NCI-H1092 treated with DMSO at 0.1 percent for 48 hours (cell line): ENCODE results near the gene TMOD2.
"Not testable (repeated sequence)": the region's sequence is repeated elsewhere in the genome, so short reads cannot be mapped to it uniquely, and the experiment has no call there.

Experiments
- DNase-seq: peaks from one replicate; lab custom pipeline; 2025; lab: John Stamatoyannopoulos, UW

The TMOD2 gene

DNA sequence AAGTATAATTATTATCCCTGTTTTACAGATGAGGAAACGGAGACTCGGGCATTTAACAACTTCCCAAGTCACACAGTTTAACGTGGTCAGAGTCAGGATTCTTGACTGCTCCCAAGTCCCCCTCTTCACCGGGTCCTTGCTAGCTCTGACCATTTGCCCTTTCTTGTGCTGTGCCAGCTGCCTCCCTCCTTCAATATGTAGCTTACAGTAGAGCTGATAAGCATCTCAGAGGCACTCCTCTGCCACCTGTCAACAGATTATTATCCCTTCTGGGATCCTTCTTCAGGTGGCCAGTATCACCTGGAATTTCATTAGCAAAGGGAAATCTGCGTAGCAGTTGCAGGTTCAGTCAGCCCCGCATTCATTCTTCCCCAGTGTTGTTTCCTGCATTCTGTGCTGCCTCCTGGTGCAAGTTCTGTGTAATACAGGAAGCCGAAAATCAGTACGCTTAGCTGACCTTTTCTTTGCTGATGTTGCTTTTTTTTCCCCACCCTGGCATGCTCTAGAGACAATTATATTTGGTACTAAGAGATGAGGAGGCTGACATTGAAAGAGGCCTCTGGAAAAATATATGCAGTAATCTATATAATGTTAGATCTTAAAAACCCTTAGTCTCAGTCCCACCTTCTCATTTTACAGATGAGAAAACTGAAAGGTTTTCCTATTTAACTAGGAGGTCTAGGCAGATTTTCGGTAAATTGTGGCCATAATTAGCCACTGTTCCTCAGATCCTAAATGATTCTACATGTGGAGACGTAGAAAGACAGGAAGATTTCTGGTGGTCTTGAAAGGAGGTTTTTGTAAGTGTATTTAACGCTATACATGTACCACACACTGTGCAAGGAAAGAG, 24.8 kb downstream of the TMOD2 start:
- DNase-seq = peak; percentile 28

GRCh38 chr15:51776952-51777569, 25.7 kb downstream of the TMOD2 start:
- DNase-seq = peak; percentile 66

GRCh38 chr15:51780636-51781035, 29.2 kb downstream of the TMOD2 start:
- DNase-seq = no peak

GRCh38 chr15:51781506-51781905, 30.1 kb downstream of the TMOD2 start:
- DNase-seq = no peak

DNA sequence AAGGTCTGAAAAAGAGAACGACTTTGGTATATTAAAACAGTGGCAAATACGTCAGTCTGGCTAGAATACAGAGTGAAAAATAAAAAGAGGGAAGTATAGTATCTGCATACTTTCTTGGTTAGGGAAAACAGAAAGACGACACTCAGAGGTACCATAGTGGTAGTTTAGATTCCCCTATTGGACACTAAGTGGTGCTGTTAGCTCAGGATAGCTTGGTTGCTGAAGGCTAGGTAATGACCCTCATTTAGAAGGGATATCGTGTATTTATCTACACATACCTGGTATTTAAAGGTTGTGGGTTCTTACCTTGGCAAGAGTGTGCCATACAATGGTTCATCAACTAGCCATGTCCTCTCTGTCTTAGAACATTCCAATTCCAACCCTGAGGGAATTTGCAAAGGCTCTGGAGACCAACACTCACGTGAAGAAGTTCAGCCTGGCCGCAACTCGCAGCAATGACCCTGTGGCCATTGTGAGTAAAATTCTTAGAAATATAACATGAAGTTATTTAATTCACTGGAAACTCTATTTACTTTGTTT, 31.0 kb downstream of the TMOD2 start:
- DNase-seq = no peak

GRCh38 chr15:51783967-51784366, 32.6 kb downstream of the TMOD2 start:
- no peak for DNase-seq

GRCh38 chr15:51787130-51787529, 35.7 kb downstream of the TMOD2 start:
- not testable (repeated sequence) for DNase-seq

- not testable (repeated sequence) for DNase-seq
Measured at GRCh38 chr15:51792474-51792873, 41.1 kb downstream of the TMOD2 start.

DNA sequence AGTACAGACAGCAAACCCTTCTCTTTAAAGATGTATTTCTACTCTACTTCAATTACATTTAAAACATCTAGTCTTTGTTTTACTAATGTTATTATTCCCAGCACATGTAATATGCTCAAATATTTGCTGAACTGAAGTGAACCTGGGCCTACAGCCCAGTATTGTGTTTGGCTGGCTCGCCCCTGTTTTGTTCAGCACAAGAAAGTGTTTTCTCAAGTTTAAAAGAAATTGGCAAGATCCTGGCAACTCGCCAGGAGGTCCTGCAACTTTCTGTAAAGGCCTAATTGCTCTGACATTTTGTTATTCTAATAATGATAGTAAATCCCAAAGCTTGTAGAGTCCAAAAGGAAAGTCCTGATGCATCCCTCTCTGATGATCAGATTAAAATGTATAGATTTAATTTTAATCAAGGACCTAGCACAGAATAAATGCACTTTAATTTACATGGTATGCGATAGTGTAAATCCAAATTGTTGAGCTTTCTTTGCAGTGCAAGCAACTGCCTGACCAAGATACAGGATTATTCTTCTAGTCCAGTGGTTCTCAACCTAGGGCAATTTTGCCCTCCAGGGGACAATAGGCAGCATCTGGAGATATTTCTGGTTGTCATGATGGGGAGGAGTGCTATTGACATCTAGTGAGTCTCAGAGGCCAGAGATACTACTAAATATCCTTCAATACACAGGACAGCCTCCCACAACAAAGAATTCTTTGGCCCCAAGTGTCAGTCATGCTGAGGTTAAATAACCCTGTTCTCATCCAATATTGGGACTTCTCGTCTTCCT, 42.3 kb downstream of the TMOD2 start:
- no peak for DNase-seq

DNA sequence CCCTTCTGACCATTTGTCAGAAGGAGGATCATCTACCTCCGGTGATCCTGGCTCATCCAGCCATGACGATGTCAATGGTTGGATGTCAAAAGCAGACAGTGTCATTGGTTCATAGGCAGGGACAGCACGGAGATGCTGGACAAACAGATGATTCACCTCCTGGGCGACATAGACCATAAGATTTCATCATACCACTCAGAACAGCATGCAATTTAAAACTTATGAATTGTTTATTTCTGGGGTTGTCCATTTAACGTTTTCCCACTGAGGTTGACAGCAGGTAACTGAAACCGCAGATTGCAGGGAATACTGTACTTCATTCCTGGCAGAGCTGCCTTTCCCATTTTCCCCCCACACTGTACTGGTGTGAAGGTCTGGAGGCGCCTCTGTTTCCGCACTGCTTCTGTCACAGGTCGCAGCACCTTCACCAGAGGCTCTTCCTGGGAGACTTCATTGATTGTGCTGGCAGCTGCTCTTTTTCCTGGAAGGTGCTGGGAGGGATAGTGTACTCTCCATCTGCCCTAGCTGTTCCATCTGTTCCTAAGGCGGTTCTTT, 45.5 kb downstream of the TMOD2 start:
- no peak for DNase-seq

GRCh38 chr15:51798281-51798680, 46.9 kb downstream of the TMOD2 start:
- no peak for DNase-seq

- no peak for DNase-seq
Measured at GRCh38 chr15:51799282-51800252, 48.2 kb downstream of the TMOD2 start.

- DNase-seq = no peak
Measured at GRCh38 chr15:51801391-51801835, 50.0 kb downstream of the TMOD2 start.

DNA sequence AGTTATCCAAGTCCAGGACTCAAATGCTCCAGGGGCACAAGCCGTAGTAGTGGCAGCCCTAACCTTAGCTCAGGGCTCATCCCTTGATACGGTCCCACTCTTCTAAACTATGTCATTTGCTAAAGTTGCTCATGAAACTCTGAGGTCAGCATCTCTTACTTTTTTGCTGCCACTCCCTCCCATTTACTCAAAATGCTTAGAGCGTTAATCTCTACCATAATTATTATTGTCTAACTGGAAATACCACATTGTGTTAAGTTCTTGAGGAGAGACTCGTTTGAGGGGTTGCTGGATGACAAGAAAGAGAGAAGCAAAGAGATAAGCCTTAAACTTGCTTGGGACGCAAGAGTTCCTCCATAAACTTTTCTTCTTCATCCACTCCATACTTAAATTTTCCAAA, 51.2 kb downstream of the TMOD2 start:
- DNase-seq = no peak

- DNase-seq = no peak
Measured at GRCh38 chr15:51803965-51804364, 52.6 kb downstream of the TMOD2 start.

GRCh38 chr15:51806123-51806522, 54.7 kb downstream of the TMOD2 start:
- DNase-seq = no peak

DNA sequence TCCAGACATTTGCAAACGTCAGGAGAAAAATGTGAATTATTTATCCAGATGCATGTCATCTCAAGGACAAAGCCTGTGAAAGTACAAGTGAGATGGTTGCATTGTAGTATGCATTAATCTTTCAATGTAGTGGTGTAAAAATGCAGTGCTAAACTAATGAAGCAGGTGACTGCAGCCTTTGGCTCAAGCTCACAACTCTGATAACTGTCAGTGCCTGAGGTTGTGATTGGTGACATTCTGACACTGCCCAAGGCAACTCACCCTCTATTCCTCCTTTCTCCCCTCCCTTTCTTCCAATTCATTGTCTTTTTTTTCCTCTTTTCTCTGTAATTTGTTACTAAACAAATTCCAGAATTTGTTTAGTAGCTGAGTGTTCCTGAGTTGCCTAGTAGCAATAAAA, 58.1 kb downstream of the TMOD2 start:
- no peak for DNase-seq

DNA sequence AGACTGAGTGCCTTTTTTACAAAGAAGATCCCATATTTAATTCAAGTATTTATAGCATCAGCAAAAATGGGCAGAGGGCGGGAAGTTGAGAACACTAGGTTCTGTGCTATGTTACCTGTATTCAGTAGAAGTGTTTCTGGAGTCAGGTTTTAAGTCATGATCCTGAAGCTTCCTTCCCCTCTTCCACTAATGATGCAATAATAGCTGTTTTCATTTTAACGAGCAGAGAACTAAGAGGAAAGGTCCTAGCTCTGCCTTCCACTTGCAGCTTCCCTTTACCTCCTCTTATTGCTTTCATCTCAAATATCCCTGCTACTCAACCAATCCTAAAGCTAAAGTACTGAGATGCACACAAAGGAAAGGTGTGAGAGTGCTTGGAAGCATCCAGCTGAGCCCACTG, 61.2 kb downstream of the TMOD2 start:
- no peak for DNase-seq

DNA sequence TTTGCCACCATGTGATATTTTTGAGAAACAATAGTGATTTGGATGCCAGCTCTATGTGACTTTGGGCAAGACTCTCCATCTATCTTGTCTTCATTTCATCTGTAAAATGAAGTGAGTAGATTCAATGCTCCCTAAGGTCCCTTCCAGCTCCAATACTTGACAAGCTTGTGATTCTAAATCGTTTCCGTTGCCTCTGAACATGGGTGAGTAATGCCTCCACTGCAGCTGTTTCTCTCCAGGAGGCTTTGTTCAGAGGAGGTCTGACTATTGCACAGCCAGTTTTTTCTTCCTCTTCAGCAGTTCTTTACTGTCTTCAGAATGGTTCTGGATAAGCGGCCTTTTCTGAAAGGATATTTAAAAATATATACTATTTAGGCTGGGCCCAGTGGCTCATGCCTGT, 63.2 kb downstream of the TMOD2 start:
- no peak for DNase-seq

- no peak for DNase-seq
Measured at GRCh38 chr15:51816611-51817010, 65.2 kb downstream of the TMOD2 start.

- no peak for DNase-seq
Measured at GRCh38 chr15:51818150-51818549, 66.8 kb downstream of the TMOD2 start.
